Astrocyte of the cerebellum (primary cell): ENCODE results near the gene SPON1.
A peak's percentile ranks its signal among the peaks of the same experiment; 100 is the strongest.

Source experiments
- DNase-seq: peaks from one replicate; pipeline ENCODE4 v3.0.0-alpha.2; 2011; ENCODE audit warnings: low read depth
- H3K4me3 ChIP-seq: 2 replicates; pipeline ENCODE4 v1.5.1; 2011; ENCODE audit warnings: mild to moderate bottlenecking, low read depth, low read length, moderate library complexity
- CTCF ChIP-seq: IDR thresholded peaks from 2 replicates; pipeline ENCODE4 v1.5.1; 2012; ENCODE audit warnings: low read length, low read depth, moderate library complexity, mild to moderate bottlenecking; ENCODE audit errors: missing control alignments
- in situ Hi-C: cut with HindIII; loops from 2 replicates; pipeline ENCODE4 v1.10.0; 2017; ENCODE audit warnings: low sequenced_read_pairs

Gene SPON1

GRCh38 chr11:14290422-14290821, 327.9 kb downstream of the SPON1 start:
- H3K4me3 ChIP-seq: no peak overlapping the region
- TF ChIP-seq CTCF: no peak
- no peak for DNase-seq
- in situ Hi-C loops: loop anchor here (5.0 kb wide), 1 partner anchor 62 kb away; no protein-coding TSS in a partner anchor

GRCh38 chr11:14299921-14300320, 337.4 kb downstream of the SPON1 start:
- no peak overlapping the region for H3K4me3 ChIP-seq
- DNase-seq: no peak
- no peak for TF ChIP-seq CTCF
- in situ Hi-C loops: no loop called here

GRCh38 chr11:14300661-14301304, 338.3 kb downstream of the SPON1 start:
- H3K4me3 ChIP-seq: no peak overlapping the region
- TF ChIP-seq CTCF: peak; percentile 87
- DNase-seq: peak; percentile 64
- in situ Hi-C loops: no loop called here

GRCh38 chr11:14304601-14305000, 342.1 kb downstream of the SPON1 start:
- no peak overlapping the region for H3K4me3 ChIP-seq
- no peak for DNase-seq
- in situ Hi-C loops: no loop called here
- no peak for TF ChIP-seq CTCF

GRCh38 chr11:14305649-14306048, 343.1 kb downstream of the SPON1 start:
- no peak overlapping the region for H3K4me3 ChIP-seq
- in situ Hi-C loops: no loop called here
- no peak for DNase-seq
- no peak for TF ChIP-seq CTCF

GRCh38 chr11:14306481-14306880, 344.0 kb downstream of the SPON1 start:
- no peak overlapping the region for H3K4me3 ChIP-seq
- in situ Hi-C loops: no loop called here
- TF ChIP-seq CTCF: no peak
- no peak for DNase-seq
